Measurements from ENCODE around the gene FCRL3. TPM values are rescaled to one million over a fixed set of nuclear protein-coding genes. Genes with fewer than 3 reads are reported as not detected.

Gene FCRL3
- total and polyA plus RNA-seq, 2 of the 4 experiments (the other 2 are of a cell fraction): not detected

- Histone ChIP-seq H3K9ac (ENCODE audit: low read depth, low read length) (no peak overlapping the region), H3K9me3 (ENCODE audit: control insufficient read depth, insufficient read depth, low read length) (no peaks in the 10 kb centered on the region), H4K5ac (ENCODE audit: low read depth, low read length) (no peak overlapping the region), H2BK5ac (ENCODE audit: low read depth, low read length, poor library complexity, severe bottlenecking) (no peak overlapping the region), H3K4ac (ENCODE audit: low read depth, low read length) (no peak overlapping the region), H3K36me3 (ENCODE audit: control insufficient read depth, insufficient read depth, low read length) (no peaks in the 10 kb centered on the region), H4K8ac (ENCODE audit: low read depth in 2 of 2, low read length in 2 of 2) (no peak overlapping the region), H4K20me1 (ENCODE audit: insufficient read depth, low read length) (no peaks in the 10 kb centered on the region), H2AFZ (replicated peaks; ENCODE audit: low read length, poor library complexity) (no peak overlapping the region), H4K91ac (ENCODE audit: insufficient read depth, low read depth, low read length) (no peak overlapping the region), H2AK9ac (replicated peaks; ENCODE audit: low read depth, low read length, poor library complexity) (no peak overlapping the region), H2BK120ac (ENCODE audit: low read depth, low read length) (no peak overlapping the region), H3K4me1 (ENCODE audit: control insufficient read depth, insufficient read depth, low read length) (no peaks in the 10 kb centered on the region), H3K4me3 (ENCODE audit: insufficient read depth, low read depth, low read length) (no peak overlapping the region), H3K9me1 (ENCODE audit: insufficient read depth, low read length) (no peaks in the 10 kb centered on the region), H3K27ac (ENCODE audit: insufficient read depth, low read length) (no peak overlapping the region), H3K18ac (ENCODE audit: low read depth, low read length) (no peak overlapping the region), H3K14ac (replicated peaks; ENCODE audit: low read depth, low read length) (no peak overlapping the region), H3K27me3 (ENCODE audit: control insufficient read depth, insufficient read depth, low read length) (no peaks in the 10 kb centered on the region), H2BK15ac (ENCODE audit: low read depth, low read length) (no peak overlapping the region), H3K23ac (ENCODE audit: low read depth, low read length) (no peak overlapping the region), H3K79me1 (ENCODE audit: low read depth in 1 of 2, low read length in 2 of 2) (no peaks in the 10 kb centered on the region), H2BK20ac (ENCODE audit: low read depth, low read length) (no peak overlapping the region), H2AK5ac (ENCODE audit: low read depth, low read length) (no peak overlapping the region), H3K56ac (ENCODE audit: extremely low read depth, insufficient read depth, low read length) (no peak overlapping the region), H3K4me2 (ENCODE audit: low read depth, low read length) (no peak overlapping the region)
- ChIA-PET CTCF (no interaction called here), POLR2A (ENCODE audit: unreplicated experiment) (no interaction called here)
- TF ChIP-seq FOS (IDR thresholded peaks at IDR 0.05; ENCODE audit: low read depth, low read length) (no peak), CHD1 (IDR thresholded peaks at IDR 0.05; ENCODE audit: low read depth, low read length) (no peak), RFX5 (IDR thresholded peaks at IDR 0.05; ENCODE audit: low read depth, low read length) (no peak), CTCF (conservative IDR thresholded peaks at IDR 0.05; ENCODE audit: low read depth, low read length) (no peak), MAZ (IDR thresholded peaks at IDR 0.05; ENCODE audit: borderline replicate concordance, low read depth, low read length) (no peak), MXI1 (IDR thresholded peaks at IDR 0.05; ENCODE audit: borderline replicate concordance, low read depth, low read length) (no peak), RCOR1 (IDR thresholded peaks at IDR 0.05; ENCODE audit: insufficient replicate concordance, low read length) (no peak), SMC3 (IDR thresholded peaks at IDR 0.05; ENCODE audit: low read depth, low read length) (no peak), RAD21 (IDR thresholded peaks at IDR 0.05; ENCODE audit: low read length) (no peak), MAFK (IDR thresholded peaks at IDR 0.05; ENCODE audit: low read depth, low read length) (no peak), POLR2A (IDR thresholded peaks at IDR 0.05; ENCODE audit: low read depth, low read length) (no peak), USF2 (IDR thresholded peaks at IDR 0.05; ENCODE audit: low read depth, low read length) (no peak), BHLHE40 (IDR thresholded peaks at IDR 0.05; ENCODE audit: low read depth, low read length) (no peak), NFE2L2 (IDR thresholded peaks at IDR 0.05; ENCODE audit: low read depth, low read length) (no peak), CEBPB (IDR thresholded peaks at IDR 0.05; ENCODE audit: low read depth, low read length) (no peak)
- TF ChIP-seq, protein P1, sequence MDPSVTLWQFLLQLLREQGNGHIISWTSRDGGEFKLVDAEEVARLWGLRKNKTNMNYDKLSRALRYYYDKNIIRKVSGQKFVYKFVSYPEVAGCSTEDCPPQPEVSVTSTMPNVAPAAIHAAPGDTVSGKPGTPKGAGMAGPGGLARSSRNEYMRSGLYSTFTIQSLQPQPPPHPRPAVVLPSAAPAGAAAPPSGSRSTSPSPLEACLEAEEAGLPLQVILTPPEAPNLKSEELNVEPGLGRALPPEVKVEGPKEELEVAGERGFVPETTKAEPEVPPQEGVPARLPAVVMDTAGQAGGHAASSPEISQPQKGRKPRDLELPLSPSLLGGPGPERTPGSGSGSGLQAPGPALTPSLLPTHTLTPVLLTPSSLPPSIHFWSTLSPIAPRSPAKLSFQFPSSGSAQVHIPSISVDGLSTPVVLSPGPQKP (IDR thresholded peaks at IDR 0.05; ENCODE audit: borderline replicate concordance, low read depth, low read length): no peak
- in situ Hi-C loops (cut with MboI; ENCODE audit: low sequenced_read_pairs): no loop called here
- no TSS peak for BruUV-seq (replicated peaks)
- DNase-seq (no peak), ATAC-seq (ENCODE audit: low read depth) (no peak)
- WGBS, 2 experiments (ENCODE audit: extremely low coverage in 2 of 2, insufficient read length in 1 of 2): 40% methylated on average over 2 of the region's 5 CpGs; no CpG with 5 or more reads in 1 of the 2 experiments
- intact Hi-C loops (cut with micrococcal nuclease): no loop called here
- dilution Hi-C loops (cut with HindIII; ENCODE audit: low sequenced_read_pairs, unreplicated experiment): no loop called here
Observed at GRCh38 chr1:157739229-157739901, 38.8 kb upstream of the FCRL3 start.
